DMS79 treated with DMSO at 0.1 percent for 48 hours (cell line): Measurements from ENCODE around the gene HSPB2.
"Not testable (repeated sequence)": the region's sequence is repeated elsewhere in the genome, so short reads cannot be mapped to it uniquely, and the experiment has no call there.

Experiments used
- DNase-seq: peaks from one replicate; lab custom pipeline; 2025; lab: John Stamatoyannopoulos, UW

HSPB2 gene, protein sequence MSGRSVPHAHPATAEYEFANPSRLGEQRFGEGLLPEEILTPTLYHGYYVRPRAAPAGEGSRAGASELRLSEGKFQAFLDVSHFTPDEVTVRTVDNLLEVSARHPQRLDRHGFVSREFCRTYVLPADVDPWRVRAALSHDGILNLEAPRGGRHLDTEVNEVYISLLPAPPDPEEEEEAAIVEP

DNA sequence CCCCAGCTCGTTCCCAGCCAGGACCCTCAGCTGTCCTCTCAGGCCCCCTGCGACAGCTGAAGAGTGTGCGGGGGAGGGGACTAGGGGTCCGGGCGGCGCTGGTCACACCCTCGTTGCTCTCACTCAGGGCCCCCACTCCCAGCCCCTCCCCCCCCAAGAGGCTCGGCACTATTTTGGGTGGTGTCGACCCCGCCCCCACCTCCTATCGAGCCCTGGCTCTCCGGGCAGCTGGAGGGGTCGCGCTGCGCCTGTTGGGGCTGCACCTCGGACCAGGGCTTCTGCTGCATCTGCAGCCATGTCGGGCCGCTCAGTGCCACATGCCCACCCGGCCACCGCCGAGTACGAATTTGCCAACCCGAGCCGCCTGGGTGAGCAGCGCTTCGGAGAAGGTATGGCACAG is at the start of gene HSPB2:
HSPB2 (plus strand) TSS at position 200 of the 400 bp plus-strand sequence; CDS start at position 296, 96 bp downstream.
- no peak for DNase-seq

DNA sequence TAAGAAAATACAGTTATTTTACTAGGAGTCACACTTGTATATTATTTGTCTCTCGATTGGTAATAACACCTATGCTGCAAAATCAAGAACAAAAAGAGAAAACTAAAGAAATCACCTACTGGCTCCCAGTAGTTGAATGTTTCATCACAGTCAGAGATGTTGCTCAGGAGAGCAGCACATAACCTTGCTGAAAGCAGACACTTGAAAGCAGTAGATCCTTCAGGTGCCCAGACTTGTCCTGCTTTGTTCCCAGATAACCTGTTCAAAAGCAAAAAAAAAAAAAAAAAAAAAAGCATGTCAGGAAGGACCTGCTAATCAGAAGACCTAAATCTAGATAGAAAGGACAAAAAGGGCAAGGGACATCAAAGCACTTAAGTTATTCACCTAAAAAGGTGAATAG is 42.4 kb upstream of the HSPB2 start:
- DNase-seq, result no peak

DNA sequence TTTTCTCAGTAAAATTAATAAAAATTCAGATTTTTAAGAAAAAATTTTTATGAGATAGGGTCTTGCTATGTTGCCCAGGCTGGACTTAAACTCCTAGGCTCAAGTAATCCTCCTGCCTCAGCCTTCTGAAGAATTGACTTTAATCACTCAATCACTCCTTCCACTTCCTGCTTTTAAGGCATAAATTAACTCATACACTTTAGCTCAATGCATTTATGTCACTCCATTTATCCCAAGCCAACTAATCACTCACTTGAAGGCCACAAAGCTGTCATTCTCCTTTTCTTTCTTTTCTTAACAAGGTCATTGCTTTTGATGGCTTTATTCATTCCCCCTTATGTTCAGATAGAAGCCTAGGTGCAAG is 42.0 kb upstream of the HSPB2 start:
- DNase-seq, result peak; percentile 48

DNA sequence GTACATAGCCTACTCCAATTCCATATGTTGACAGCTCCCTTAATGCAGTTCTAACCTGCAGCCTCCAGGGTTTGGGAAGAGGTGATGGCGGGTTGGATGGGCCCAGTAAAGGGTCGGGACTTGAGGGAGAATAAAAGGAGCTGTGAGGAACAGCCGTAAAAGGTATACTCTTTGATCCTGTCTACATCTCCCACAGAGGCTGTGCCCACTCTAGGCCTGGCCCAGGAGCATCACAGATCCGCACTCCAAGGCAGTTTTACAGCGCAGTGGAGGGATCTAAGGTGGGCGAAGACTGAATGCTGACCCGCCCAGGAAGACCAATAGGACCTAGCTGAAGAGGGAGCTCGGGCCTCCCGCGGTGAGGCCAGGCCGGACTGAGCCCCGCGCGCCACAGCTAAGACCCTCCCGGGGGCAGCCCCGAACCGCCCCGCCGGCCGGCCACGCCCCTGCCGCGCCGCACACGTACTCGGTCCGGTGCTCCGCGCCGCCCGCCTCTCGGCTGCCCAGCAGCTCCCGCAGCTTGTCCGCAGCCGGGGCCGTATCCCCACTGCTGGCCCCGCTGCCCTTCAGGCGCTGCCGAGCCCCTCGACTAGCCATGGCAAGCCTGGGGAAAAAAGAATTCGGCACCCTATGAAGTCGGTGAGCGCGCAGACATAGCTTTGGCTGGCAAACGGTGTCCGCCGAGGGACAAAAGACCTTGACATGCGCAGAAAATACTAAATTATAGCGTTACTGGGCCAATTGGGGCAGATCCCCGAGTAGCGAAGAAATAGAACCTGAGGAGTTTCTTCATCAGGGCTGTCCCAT is 41.4 kb upstream of the HSPB2 start, which contains the start of gene ALG9:
ALG9 (minus strand) TSS at position 696 of the 807 bp plus-strand sequence; CDS start at position 597, 99 bp downstream.
- DNase-seq, result peak; percentile 85

DNA sequence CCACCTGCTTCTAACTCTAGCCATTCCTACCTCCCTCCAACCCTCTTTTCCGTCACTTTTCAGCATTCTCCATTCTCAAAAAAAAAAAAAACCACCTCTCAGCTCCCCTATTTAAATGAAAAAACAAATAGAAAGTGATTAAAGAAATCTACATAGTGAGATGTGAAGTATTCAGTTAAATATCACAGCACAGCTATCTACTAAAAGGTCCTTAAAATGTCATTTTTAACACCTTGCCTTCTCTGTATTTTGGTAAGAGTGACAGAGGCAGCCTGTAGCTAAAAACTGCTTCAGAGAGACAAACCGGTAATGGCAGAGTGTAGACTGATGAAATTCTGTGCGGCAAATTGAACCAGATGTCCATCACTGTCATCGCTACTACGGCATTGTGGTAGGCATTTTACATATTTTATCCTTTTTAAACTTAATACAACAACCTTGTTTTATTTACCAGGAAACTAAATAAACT is 40.8 kb upstream of the HSPB2 start:
- peak; percentile 72 for DNase-seq

DNA sequence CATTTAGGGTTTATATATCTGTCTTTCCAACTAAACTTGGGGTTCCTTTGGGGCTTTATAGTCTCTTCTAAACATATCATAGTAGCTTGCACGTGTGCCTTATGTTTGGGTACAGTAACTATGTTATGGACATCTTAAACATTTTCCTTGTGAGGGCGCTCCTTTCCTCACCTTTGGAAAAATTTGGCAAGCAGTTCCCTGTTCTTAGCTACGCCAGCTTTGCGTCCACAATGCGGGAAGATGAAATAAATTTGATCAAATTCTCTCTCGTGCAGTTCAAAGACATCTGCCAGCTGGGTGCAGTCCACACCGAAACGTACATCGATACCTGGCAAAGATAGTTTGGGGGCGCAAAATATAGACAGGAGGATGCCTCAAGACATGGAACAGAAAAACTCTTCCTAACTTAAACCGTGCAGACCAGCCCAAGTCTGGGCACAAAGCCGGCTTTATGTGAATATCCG is 34.1 kb upstream of the HSPB2 start:
- DNase-seq, result peak; percentile 54

DNA sequence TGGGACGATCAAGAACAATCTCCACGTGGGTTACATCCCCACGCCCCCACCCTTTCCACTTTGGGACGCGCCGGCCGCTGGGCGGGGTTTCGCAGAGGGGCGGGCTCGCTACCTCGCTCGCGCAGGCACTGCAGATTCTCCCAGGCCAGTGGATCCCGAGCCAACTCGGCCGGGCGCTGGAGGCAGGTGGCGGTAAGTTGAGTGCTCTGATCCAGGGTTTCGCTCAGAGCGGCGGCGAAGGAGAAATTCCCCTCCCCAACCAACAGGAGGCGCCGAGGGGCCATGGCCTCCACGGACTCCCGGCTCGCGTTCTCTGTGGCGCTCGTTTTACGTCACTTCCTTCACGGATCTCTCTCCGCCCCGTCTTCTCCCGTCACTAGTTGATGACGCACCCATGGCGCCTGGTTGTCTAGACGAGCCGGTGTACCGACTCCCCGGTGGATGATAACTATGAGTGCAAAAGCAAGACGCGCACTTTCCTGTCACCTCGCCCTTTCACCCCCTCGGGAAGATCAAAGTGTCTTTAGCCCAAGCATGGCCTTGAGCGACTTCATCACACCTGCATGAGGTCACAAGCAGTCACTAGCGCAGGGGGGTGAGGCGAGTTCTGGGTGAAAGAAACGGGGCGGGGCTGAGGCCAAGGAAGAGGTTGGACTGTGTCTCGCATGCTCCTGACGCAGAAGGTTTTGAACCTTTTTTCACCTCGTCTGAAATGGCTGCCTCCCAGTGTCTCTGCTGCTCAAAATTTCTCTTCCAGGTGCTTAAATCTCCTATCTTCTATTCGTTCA is 33.5 kb upstream of the HSPB2 start, which contains the start of the genes CFAP68 and FDXACB1:
CFAP68 (plus strand) TSS at position 693 of the 788 bp plus-strand sequence; CDS start at position 713, 20 bp downstream.
FDXACB1 (minus strand) TSS at position 317 of the 788 bp plus-strand sequence; CDS start at position 284, 33 bp downstream.
- peak; percentile 100 for DNase-seq

DNA sequence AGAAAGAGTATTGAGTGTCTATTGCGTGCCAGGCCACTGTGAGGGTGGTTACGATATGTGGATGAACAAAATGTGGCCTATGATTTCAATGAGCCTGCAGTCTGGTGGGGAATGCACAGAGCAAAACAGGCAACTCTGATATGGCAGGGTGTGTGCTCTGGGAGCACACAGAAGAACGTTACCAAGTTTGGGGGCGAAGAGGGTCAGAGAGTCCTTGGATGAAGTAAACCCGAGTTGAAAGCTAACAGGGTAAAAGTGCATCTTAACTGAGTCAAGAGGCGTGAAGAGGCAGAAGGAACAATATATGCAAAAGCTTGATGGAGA is 32.9 kb upstream of the HSPB2 start:
- peak; percentile 51 for DNase-seq

DNA sequence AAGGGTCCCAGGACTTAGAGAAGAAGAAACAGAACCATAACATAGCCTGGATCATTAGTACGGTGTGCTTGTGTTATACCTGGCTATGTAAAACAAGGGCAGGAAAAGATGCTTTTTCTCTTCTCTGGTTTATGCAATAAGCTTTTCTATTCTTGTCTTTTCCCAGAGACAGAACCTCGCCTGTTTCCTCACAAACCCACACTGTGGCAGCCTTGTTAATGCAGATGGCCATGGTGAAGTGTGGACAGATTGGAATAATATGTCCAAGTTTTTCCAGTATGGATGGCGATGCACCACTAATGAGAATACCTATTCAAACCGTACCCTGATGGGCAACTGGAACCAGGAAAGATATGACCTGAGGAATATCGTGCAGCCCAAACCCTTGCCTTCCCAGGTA is 30.3 kb upstream of the HSPB2 start:
- no peak for DNase-seq

DNA sequence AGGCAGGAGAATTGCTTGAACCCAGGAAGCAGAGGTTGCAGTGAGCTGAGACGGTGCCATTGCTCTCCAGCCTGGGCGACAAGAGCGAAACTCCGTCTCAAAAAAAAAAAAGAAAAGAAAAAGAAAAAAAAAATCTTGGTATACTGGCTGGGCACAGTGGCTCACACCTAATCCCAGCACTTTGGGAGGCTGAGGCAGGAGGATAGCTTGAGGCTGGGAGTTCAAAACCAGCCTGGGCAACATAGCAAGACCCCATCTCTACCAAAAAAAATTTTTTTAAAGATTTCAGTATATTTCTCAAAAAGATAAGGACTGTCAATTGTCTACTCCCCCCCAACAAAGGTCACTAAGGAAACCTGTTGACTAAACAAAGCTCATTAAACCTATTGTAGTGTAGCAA is 27.5 kb upstream of the HSPB2 start:
- DNase-seq, result not testable (repeated sequence)

DNA sequence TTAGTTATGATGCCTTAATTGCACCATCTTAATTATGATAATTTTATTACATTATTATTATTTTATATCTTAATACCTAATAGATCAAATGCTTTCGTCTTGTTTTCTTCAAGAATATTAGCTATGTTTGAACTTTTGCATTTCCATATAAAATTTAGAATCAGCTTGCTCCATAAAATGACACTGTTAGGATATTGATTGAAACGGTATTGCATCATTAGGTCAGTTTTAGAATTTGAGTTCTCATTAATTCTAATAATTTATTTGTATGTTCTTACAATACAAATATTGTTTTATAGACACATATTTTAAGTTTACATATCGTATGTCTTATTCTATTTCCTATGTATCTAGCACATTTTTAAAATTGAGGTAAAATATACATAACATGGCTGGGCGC is 26.5 kb upstream of the HSPB2 start:
- no peak for DNase-seq

DNA sequence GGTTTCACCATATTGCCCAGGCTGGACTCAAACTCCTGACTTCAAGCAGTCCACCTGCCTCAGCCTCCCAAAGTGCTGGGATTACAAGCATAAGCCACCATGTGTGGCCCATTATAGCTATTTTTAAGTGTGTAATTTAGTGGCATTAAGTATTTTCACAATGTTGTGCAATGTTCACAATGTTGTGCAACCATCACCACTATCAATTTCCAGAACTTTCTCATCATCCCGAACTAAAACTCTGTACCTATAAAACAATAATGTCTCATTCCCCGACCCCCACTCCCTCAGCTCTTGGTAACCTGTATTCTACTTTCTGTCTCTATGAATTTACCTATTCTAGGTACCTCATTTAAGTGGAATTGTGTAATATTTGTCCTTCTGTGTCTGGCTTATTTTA is 25.7 kb upstream of the HSPB2 start:
- no peak for DNase-seq

DNA sequence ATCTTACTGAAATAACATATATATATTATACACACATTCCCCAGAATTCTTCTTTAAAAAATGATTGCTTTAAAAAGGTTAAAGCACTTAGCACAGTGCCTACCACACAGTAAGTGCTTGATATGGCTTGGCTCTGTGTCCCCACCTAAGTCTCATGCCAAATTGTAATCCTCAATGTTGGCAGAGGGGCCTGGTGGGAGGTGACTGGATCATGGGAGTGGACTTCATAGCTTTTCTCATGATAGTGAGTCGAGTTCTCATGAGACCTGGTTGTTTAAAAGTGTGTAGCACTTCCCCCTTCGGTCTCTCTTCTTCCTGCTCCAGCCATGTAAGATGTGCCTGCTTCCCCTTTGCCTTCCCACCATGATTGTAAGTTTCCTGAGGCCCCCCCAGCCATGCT is 7.1 kb upstream of the HSPB2 start:
- no peak for DNase-seq

DNA sequence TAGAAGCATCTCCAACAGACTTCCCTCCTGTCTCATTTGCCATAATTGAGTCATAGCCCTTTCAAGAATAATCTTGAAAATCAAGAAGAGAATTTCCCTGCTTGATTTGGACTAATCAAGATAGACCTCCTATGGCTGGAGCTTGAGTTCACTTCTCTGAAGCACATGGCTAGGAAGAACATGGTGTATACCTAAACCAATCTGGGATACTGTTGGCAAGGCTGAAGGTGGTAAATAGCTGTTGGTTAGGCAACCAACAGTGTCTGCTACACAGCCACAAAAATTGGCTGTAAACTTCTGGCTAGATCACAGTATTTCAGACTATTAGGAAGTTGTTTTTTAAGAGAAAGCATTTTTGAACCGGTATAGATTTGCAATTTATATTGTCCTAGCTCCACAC is 5.9 kb upstream of the HSPB2 start:
- DNase-seq, result no peak

DNA sequence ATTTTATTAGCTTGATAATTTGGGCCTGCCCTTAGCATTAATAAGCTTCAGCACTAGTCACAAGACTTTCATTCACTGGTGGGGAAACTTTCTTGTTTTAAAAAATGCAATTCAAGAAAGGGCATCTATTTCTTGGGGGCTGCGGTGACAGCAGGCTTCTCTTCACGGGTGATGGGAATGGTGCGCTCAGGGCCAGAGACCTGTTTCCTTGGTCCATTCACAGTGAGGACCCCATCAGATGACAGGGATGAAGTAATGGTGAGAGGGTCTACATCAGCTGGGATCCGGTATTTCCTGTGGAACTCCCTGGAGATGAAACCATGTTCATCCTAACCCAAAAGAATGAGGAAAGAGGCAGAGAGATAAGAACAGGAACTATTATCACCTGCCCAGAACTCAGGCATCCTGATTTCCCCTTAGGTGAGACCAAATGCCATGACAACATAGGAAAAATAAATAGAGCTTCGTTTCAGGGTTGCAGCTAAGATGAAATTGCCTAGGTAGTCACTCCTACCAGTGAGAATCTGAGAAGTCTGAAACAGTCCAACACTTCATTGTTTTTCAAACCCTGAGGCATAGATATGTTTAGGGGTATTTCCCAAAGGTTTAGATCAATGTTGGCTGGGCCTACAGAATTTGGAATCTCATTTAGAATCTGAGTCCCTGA is 3.8 kb upstream of the HSPB2 start:
- DNase-seq, result no peak

DNA sequence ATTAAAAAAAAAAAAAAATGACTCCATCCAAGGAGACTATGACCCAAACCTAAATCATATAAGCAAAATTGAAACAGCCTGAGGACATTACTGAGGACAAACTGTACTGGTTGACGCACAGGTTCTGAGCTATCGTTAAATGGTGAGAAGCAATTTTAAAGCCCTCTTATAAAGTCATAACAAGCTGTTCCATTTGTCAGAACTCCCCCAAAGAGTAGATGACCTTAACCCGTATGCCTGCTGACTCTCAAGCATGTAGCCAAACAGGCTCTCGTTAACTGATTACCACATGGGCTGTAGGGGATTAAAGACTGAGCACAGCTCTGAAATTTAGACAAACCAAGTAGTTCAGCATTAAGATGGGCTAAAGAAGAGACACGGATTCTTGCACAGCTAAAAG is 3.2 kb upstream of the HSPB2 start:
- no peak for DNase-seq

DNA sequence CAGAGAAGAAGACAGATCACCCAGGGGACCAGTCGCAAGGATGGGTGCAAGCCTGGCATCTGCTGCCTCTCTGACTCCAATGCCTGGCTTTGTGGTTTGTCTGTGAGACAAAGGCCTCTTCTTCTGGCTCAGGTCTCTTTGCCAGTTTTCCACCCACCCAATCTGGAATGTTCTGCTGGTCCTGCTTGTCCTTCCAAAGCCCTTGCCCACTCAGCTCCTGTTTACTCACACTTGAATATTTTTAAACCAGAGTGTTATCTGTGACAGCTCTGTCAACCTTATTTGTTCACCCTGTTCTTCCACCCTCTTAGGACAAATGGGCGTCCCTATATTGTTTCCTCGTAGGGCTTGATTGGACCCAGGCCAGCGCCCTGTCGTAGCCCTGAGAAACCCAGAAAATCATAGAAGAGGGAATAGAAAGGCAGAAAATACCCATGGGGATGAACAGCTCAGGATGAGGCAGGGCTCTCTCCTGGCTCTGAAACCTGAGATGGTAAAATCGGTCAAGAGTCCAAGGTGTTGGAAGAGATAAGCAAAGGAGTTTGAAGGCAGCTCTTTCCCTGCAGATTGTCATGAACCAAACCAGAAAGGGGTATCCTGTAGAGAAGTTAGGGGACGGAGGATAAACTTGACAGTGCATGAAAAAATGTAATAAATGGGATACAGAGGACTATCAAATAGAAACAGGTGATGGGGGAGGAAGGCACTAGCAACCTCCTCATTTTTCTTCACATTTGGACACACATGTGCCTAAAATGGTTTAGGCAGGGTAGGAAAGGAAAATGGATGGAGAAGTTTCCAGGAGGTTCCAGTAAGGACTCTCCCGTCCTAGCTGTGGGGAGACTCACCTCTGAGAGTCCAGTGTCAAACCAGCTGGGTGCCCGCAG is 1.6 kb upstream of the HSPB2 start:
- peak; percentile 19 for DNase-seq

DNA sequence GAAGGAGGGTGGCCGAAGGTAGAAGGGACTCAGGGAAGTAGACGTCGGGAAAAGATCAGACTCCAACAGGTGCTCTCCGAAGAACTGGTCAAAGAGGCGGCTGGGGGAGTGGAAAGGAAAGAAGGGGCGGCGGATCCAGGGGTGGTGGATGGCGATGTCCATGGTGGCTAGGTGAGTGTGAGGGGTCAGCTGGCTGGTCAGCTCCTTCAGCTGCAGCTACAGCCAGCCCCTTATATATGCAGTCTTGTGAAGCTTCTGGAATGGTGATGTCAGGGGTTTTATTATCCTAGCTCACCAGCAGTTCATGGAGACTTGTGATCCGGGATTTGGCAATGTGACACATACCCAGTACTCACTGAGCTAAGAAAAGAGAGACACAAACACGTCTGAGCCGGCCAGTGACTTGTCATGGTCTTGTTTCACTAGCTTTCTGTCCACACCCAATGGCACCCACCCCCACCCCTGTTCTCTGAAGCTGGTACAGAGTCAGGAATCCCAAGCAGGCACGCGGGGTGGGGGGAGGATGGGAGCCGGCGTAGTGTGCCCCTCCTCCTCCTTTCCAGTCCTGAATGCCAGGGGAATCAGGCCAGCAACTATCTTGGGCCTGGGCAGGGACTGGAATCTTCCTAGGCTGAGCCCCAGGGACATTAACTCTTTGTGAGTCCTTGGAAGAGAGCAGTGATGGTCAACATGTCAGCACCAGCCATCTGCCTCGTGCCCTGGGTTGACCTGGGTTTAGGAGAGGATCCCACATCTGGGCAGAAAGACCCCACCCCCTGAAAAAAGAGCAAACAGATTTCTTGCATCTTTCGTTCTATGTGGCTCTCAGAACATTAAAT is 752 bp upstream of the HSPB2 start, which contains the start of gene CRYAB:
CRYAB (minus strand) TSS at position 208 of the 839 bp plus-strand sequence; CDS start at position 162, 46 bp downstream.
- DNase-seq, result no peak

DNA sequence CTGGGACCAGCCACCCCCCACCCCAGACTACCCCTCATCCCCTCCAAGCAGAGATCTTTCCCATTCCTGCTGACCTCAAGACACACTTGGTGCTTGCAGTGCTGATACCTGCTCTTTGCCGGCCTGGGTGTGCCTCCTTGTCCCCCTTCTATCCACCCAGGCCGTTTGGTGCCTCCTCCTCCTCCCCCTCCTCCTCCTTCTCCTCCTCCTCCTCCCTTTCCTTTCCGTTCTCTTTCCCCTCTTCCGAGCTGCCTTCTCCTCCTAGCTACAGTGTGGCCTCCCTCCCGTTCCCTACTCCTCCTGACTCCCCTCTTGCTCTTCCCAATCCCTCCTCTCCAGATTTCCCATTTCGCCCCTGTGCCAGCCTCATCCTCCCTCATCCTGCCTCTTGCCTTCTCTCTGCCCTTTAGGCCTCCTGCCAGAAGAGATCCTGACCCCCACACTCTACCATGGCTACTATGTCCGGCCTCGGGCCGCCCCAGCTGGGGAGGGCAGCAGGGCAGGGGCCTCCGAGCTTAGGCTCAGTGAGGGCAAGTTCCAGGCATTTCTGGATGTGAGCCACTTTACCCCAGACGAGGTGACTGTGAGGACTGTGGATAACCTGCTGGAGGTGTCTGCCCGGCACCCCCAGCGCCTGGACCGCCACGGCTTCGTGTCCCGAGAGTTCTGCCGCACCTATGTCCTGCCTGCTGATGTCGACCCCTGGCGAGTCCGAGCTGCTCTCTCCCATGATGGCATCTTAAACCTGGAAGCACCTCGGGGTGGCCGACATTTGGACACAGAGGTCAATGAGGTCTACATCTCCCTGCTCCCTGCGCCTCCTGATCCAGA is 712 bp downstream of the HSPB2 start:
- no peak for DNase-seq
